ENCODE measurements around the gene SLC4A11. TPM values are rescaled to one million over a fixed set of nuclear protein-coding genes. Genes with fewer than 3 reads are reported as not detected.

SLC4A11 gene
- total RNA-seq = 1.6 and 2.2 TPM in 2 replicates

DNA sequence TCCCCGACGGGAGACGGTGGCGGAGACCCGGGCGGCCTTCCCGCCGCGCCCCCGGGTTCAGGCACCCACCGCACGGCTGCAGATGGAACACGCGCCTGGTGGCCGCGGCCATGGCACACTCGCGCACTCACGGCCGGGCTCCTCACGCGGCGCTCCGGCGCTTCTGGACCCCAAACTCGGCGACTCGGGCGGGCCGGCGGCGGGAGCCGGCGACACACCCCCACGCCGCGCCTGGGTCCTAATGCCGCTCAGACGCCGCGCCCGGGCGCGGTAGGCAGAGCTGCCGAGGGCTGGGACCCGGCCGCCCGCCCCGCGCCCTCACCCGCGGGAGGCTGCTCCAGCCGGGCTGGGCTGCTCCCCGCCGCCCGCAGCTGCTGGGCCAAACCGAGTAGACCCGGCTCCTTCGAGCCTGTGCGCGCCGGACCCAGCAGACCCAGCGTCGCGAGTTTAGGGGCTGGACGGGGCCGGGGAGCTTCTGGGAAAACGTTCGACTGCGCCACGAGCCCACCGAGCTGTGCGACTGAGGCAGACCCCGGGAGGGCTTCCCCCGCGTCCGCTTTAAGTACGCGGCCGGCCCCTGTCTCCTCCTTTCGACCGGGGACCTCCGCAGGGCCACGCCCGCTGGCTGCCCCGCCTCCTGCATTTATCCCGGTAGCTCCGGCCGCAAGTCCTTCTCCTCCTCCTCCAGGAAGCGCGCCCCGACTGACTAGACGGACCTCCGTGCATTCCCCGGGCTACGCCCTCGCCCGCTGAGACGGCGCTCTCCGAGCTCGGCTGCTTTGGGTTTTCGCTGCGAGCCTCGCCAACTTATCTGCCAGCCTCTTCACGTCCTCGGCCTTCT, at the start of gene SLC4A11:
TSS of gene SLC4A11 (minus strand) at position 165 of the 841 bp plus-strand sequence. CDS start at position 112, 53 bp downstream.

DNA sequence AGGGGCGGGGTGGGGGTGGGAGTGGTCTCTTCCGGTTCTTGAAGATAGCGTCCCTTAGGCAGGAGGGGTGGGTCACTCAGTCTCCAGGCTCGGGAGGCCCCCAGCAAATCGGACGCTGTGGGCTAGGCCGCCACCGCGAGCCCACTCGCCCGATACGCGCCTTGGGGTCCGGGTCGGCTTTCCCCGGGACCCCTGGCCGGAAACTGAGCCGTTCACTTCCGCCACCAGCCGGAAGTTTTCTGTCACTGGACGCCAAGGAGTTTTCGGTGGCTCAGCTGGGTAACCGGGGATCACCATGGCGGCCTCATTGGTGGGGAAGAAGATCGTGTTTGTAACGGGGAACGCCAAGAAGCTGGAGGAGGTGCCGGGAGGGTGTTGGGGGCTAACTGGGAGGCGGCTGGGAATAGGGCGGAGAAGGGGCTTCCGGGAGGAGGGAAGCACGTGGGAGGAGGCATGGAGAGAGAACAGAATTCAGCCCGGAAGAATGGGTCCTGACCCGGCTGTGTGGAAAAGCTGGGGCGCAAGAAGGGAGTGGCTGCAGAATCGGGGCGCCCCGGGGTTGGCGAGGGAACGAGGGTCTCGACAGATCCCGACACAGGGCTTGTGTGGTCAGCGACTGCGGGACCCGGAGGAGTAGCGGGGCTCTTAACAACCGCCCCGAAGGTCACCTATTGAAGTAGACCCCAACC, 29.6 kb downstream of the SLC4A11 start, which contains the start of gene ITPA:
TSS of gene ITPA (plus strand) at position 242 of the 689 bp plus-strand sequence. CDS start at position 296, 54 bp downstream.

DNA sequence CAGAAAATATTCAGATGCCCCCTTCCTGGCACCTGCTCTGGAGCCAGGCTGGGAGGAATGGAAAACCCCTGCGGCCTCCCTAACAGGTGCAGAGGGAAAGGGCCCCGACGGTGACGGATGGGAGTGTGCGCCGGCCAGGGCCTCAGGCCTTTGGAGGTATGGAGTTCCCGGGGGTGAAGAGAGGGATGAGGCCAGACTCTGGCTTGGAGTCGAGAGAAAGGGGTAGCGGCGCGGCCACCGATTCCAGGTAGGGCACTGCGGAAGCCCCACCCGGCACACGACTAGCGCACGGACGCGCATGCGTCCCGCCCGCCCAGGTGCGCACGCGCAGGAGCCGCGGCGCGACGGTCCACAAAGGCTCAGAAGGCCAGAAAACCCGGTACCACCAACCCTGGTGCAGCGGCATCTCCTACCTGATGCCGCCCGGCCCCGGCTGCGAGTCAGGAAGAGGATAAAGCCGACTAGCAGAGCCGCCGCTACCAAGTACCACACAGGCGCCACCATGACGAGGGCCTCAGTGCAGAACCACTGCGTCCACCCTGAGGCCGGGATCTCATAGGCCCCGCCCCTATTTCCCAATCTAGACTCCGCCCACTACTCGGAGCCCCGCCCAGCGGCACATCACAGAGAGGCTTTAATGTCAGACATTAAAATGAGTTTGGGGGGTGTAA, 34.7 kb downstream of the SLC4A11 start, which contains the start of gene DDRGK1:
TSS of gene DDRGK1 (minus strand) at position 559 of the 671 bp plus-strand sequence. CDS start at position 504, 55 bp downstream.

Other genes with a start within 250 kb of the SLC4A11 start
- 0.39 TPM in 1 of 2 replicates, not detected in the other for gene GNRH2, start 195.6 kb downstream of the SLC4A11 start, total RNA-seq
- gene MRPS26, start 193.1 kb downstream of the SLC4A11 start, total RNA-seq = 21.6 and 27.7 TPM in 2 replicates
- not detected in 2 replicates for gene OXT, start 167.6 kb downstream of the SLC4A11 start, total RNA-seq
- gene AVP, start 154.5 kb downstream of the SLC4A11 start, total RNA-seq = not detected in 2 replicates
- 12.6 and 16.8 TPM in 2 replicates for gene FASTKD5, start 79.3 kb downstream of the SLC4A11 start, total RNA-seq
- 6.3 TPM in 2 replicates for gene UBOX5, start 79.3 kb downstream of the SLC4A11 start, total RNA-seq
- gene LZTS3, start 65.6 kb downstream of the SLC4A11 start, total RNA-seq = 6.1 and 6.7 TPM in 2 replicates
- 16.1 and 17.3 TPM in 2 replicates for gene DDRGK1, start 34.5 kb downstream of the SLC4A11 start, total RNA-seq
- 25.1 and 34.5 TPM in 2 replicates for gene ITPA, start 29.7 kb downstream of the SLC4A11 start, total RNA-seq
- 14.1 and 15.9 TPM in 2 replicates for gene DNAAF9, start 168.5 kb upstream of the SLC4A11 start, total RNA-seq
- gene ATRN, start 231.8 kb upstream of the SLC4A11 start, total RNA-seq = 42.4 and 45.9 TPM in 2 replicates

Measured in placental epithelial cell (primary cell).